AG09309 (cell line): ENCODE results near the gene TSPYL1.

ENCODE experiments used
- DNase-seq: peaks from one replicate; pipeline ENCODE4 v3.0.0-alpha.2; 2010; ENCODE audit warnings: low read depth
- H3K4me3 ChIP-seq: 2 replicates; pipeline ENCODE4 v1.5.1; 2011; ENCODE audit warnings: mild to moderate bottlenecking, low read depth, low read length, moderate library complexity; ENCODE audit not compliant: control insufficient read depth
- TF ChIP-seq, protein P1 (sequence below): IDR thresholded peaks from 2 replicates; pipeline ENCODE4 v1.5.1; 2011; ENCODE audit warnings: mild to moderate bottlenecking, low read depth, low read length, inconsistent platforms; ENCODE audit not compliant: insufficient read depth, control insufficient read depth; ENCODE audit errors: missing control alignments

TSPYL1 gene

DNA sequence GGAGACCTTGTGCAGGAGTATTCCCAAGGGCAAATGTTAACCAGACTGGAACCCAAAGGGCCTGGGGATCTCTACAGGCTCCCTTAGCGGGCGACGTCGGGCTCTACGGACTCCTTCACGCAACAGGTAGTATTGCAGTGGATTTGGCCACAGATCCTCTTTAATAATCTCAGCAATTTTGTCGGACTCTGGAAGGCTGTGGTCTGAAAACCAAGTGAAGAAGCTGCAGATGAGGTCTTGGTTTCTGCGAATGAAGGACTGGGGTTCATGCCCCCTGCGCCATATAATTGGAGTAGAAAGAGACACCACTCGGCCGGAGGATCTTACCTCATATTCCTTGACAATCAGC is 1.3 kb downstream of the TSPYL1 start:
- H3K4me3 ChIP-seq = peak overlapping the region; percentile 91
- TF ChIP-seq, protein P1, sequence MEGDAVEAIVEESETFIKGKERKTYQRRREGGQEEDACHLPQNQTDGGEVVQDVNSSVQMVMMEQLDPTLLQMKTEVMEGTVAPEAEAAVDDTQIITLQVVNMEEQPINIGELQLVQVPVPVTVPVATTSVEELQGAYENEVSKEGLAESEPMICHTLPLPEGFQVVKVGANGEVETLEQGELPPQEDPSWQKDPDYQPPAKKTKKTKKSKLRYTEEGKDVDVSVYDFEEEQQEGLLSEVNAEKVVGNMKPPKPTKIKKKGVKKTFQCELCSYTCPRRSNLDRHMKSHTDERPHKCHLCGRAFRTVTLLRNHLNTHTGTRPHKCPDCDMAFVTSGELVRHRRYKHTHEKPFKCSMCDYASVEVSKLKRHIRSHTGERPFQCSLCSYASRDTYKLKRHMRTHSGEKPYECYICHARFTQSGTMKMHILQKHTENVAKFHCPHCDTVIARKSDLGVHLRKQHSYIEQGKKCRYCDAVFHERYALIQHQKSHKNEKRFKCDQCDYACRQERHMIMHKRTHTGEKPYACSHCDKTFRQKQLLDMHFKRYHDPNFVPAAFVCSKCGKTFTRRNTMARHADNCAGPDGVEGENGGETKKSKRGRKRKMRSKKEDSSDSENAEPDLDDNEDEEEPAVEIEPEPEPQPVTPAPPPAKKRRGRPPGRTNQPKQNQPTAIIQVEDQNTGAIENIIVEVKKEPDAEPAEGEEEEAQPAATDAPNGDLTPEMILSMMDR = no peak
- DNase-seq = no peak

DNA sequence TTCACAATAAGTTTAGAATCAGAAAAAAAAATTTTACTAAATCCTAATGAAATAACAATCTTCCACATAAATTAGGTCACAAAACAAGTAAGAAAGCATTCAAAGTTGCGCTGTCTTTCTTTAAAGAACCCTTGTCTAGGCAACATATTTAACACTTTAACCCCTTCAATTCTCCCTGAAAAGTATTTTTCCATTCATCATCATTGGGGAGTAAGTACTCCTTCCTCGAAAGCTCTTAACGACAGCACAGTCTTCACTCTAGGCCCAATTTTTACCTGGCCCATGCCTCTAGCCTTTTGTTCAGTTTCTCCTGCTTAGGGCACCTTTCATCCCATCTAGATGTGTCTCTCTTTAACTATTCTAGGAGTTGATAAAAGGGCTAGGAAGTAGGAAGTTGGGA is 2.6 kb downstream of the TSPYL1 start:
- DNase-seq = no peak
- TF ChIP-seq, protein P1 = no peak
- H3K4me3 ChIP-seq = peak overlapping the region; percentile 91

DNA sequence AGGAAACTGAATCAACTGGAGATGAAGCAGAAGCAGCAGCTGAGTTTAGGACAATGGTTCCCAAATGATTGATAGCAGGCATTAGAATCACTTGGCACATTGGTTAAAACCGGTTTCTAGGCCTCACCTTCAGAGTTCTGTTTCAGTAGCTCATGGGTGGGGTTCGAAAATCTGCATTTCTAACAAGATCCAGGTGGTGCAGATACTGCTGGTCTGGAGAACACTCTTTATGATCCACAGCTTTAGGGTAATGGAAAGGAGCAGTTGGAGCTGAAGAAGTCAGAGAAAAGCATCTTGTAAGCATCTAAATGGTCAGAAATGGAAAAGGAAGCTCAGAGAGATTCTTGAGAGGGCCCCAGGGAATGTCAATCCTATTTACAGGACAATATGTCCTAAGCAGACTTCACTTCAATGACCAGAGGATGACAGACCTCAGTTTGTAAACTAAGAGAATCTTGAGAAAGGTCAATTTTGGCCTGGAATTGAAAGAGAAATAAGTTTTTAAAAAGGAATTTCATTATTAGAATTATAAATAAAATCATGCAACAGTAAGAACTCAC is 8.5 kb downstream of the TSPYL1 start:
- no peak overlapping the region for H3K4me3 ChIP-seq
- DNase-seq = no peak
- TF ChIP-seq, protein P1 = no peak

GRCh38 chr6:116268589-116269293 is 11.0 kb downstream of the TSPYL1 start:
- TF ChIP-seq, protein P1 = peak; percentile 77
- H3K4me3 ChIP-seq = no peak overlapping the region
- DNase-seq = peak; percentile 42

GRCh38 chr6:116267836-116268588 is 11.7 kb downstream of the TSPYL1 start:
- no peak overlapping the region for H3K4me3 ChIP-seq
- TF ChIP-seq, protein P1 = no peak
- no peak for DNase-seq

DNA sequence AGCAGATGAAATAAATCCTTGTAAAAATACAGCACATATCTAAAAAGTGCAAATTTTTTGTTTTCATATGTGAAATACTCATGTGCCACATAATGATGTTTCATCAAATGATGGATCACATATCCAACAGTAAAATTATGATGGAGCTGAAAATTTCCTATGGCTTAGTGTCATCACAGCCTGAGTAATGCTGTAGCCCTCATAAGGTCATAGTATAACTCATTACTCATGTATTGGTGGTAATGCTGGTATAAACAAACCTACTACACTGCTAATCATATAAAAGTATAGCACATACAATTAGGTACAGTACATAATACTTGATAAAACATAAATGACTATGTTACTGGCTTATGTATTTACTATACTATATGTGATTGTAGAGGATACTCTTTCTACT is 12.9 kb downstream of the TSPYL1 start:
- DNase-seq = no peak
- H3K4me3 ChIP-seq = no peak overlapping the region
- TF ChIP-seq, protein P1 = no peak
